Transverse colon (tissue), 3 donors: ENCODE results near the gene DNAH3.

Experiments used
- CTCF ChIP-seq, 5 experiments: fragments of 200-600 bp in 3 of 5; fragments of 450-650 bp in 2 of 5; sonication (generic) in 3 of 5; IDR thresholded peaks; 1 replicate in 2 of 5; 2 replicates in 3 of 5; pipeline ENCODE4 v1.5.1; 2016 to 2017; ENCODE audit warnings: antibody characterized with exemption in 5 of 5, inconsistent platforms in 3 of 5, mild to moderate bottlenecking in 2 of 5, moderate library complexity in 1 of 5
- POLR2A ChIP-seq: fragments of 450-650 bp; IDR thresholded peaks from one replicate; pipeline ENCODE4 v1.6.1; 2016; ENCODE audit warnings: antibody characterized with exemption, mild to moderate bottlenecking, moderate library complexity

DNA sequence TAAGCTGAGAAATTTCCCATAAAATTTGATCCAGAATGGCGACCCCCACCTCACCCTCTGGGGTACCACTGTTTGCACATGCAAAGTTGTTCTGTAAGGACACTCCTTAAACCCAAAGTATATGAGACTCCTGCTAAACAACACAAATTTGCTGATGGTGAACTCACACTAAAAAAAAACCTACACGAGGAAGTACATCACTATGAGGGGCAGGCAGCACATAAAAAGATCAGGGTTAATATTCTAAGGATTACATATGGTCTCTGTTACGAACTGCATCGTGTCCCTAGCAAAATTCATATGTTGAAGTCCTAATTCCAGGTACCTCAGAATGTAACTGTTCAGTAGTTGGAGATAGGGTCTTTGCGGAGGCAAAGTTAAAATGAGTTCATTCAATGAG is 189.7 kb downstream of the DNAH3 start:
- no peak for TF ChIP-seq CTCF (IDR thresholded peaks at IDR 0.05)
- no peak for TF ChIP-seq POLR2A
